Right ventricle myocardium inferior (tissue), 1 donor: Measurements from ENCODE around the gene GLUD2. TPM values are rescaled to one million over a fixed set of nuclear protein-coding genes. Genes with fewer than 3 reads are reported as not detected.
"Not testable (repeated sequence)": the region's sequence is repeated elsewhere in the genome, so short reads cannot be mapped to it uniquely, and the experiment has no call there.

ENCODE experiments used
- ATAC-seq: fragments of 200-7000 bp; cut with Tn5 transposase; one replicate; pipeline ENCODE4 v1.9.1; 2020; ENCODE audit warnings: mild to moderate bottlenecking, moderate library complexity
- DNase-seq: peaks from one replicate; pipeline ENCODE4 v3.0.0; 2021; ENCODE audit errors: missing footprints
- intact Hi-C: fragments of 100-400 bp; cut with DNase I; formaldehyde crosslinking; loops from one replicate; pipeline ENCODE4 v1.11.0; 2022
- long read RNA-seq: library from polyadenylated mRNA; unstranded; transcript quantifications from one replicate; pipeline ENCODE4 v2.0.0, GENCODE V29; 2021
- total RNA-seq: library from RNA; stranded (reverse); fragmentation: NEBNext Ultra II Directional; extraction: Animal tissue kit (Norgen Biotek cat#: 25700); gene quantifications from one replicate; pipeline ENCODE4 v1.2.1, GENCODE V29; 2021
- donor health status: DM: no; HTN: yes; CAD: no; lungs with severe emphysema.

The GLUD2 gene
- 1.5 TPM for total RNA-seq
- long read RNA-seq = 0 reads

GRCh38 chrX:121047441-121048419 is at the start of gene GLUD2:
GLUD2 (plus strand) TSS chrX:121047610; CDS start chrX:121047685, 75 bp downstream.
- DNase-seq = peak; percentile 71
- intact Hi-C loops = not testable (repeated sequence)
- peak; percentile 72 for ATAC-seq

DNA sequence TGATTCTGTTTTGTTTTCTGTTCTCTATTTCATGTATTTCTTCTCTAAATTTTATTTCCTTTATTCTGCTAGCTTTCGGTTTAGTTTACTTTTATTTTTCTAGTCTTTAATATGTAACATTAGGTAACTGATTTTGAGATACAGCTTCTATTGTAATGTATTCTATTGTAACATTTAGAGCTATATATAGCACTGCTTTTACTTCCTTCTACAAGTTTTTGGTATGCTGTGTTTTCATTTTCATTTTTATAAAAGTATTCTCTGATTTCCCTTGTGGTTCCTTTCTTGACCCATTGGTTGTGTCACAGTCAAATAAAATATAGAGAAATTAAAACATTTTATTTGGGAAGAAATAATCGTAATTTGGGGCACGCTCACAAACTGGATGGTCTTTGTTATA is 48.0 kb upstream of the GLUD2 start:
- intact Hi-C loops = no loop called here
- no peak for ATAC-seq

DNA sequence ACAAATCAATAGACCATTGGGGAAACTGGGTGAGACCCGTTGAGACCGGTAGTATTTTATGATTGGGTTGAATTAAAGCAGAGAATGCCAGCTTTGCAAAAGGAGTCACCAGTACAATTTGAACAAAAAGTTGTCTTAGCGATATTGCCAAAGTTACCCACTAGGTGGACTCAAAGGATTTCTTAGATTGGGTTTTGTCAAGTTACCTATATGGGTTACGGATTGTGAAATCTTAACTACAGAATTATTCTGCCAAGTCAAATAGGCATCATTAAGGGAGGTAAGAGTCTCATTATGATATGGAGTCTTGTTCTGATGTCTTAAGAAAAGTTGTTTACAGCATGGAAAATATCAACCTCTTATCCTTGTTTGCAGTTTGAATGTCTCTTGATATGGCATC is 46.8 kb upstream of the GLUD2 start:
- ATAC-seq = no peak
- DNase-seq = no peak
- intact Hi-C loops = no loop called here

More for the DNA sequence above, 48.0 kb upstream of the GLUD2 start:
- no peak for DNase-seq

DNA sequence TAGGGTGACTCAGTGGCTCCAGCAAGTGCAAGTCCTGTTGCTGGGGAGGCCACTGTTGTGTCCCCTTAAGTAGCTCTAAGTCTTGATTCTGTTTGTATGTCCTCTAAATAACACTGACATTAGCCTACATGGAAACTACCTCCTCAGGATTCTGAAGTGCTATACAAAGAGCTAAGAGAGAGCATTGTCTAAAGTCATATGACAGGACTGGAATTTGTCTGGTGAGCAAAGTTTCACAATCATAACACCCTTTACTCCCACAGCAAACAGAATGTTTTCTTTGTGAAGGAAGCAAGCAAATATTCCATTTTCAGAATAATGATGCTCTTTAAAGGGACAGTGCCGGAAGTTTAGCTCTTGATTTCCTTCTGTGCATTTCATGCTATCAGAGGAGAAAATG is 38.5 kb upstream of the GLUD2 start:
- intact Hi-C loops = no loop called here
- ATAC-seq (no peak), DNase-seq (no peak)

GRCh38 chrX:121009764-121010163 is 37.6 kb upstream of the GLUD2 start:
- ATAC-seq = no peak
- no peak for DNase-seq
- intact Hi-C loops = no loop called here

DNA sequence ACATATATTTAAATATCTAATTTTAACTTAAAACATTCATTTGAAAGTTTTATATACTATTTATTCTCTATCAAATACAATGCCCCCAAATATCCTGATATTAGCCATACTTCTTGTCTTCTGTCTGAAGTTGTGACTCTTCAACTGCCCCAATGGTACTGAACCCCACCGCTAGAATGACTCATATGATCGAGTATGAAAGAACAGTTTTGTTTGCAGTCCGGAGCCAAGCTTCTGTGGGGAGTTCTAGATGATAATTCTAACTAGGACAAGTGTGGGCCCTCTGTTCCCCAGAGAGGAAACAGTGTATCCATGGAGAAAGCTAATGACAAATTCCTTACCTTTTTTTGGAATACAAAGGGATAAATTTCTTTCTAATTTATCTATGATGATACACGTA is 37.2 kb upstream of the GLUD2 start:
- ATAC-seq (no peak), DNase-seq (no peak)
- intact Hi-C loops = no loop called here

DNA sequence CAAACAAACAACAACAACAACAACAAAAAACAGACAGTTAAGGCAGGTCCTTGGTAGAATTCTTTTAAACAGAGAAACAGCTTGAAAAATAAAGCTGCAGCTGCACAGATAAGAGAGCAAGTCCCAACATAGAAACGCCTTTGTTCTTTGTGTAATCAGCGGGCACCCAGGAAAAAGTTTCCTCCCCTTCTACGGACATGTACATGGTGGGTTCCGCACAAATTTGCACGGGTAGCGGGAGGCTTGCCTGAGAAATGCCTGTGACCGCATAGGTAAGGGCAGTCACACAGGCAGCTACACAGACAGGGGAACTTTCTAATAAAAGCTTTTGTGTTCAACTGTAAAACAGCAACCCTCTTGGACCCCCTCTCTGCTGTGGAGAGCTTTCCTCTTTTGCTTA is 36.2 kb upstream of the GLUD2 start:
- ATAC-seq = no peak
- intact Hi-C loops = no loop called here
- no peak for DNase-seq

DNA sequence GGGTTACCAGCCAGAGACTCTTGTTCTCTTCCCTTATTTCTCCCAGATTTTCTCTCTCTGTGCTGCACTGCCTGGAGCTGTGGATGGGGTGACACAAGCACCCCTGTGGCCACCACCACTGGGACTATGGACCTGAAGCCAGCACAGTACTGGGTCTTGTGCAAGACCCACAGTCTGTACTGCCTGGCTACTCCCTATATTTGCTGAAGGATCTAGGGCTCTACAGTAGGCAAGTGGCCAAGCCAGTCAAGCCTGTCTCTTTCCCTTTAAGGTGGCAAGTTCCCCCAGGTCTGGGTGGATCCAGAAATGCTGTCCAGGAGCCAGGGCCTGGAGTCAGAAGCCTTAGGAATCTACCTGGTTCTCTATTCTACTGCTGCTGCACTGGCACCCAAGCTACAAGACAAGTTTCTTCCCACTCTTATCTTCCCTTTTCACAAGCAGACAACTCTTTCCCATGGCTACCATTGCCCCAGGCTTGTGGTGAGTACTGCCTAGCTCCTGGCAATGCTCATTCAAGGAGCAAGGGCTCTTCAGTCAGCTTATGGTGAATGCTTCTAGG is 33.4 kb upstream of the GLUD2 start:
- DNase-seq (no peak), ATAC-seq (no peak)
- intact Hi-C loops = no loop called here

DNA sequence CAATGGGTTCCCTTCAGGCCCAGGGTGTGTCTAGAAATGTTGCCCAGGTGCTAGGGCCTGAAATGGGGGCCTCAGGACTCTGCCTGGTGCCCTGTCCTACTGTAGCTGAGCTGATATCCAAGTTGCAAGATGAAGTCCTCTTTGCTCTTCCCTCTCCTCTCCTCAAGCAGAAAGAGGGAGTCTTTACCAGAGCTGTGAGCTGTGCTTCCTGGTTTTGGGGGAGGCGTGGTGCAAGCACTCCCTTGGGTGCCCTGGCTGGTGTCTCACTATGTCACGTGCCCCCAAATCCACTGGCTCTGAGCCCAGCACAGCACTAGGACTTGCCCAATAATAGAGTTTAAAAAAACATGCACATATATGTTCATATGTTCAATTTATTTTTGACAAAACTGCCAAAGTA is 32.6 kb upstream of the GLUD2 start:
- intact Hi-C loops = no loop called here
- ATAC-seq (no peak), DNase-seq (no peak)

GRCh38 chrX:121028419-121028818 is 19.0 kb upstream of the GLUD2 start:
- DNase-seq = no peak
- no peak for ATAC-seq
- intact Hi-C loops = no loop called here

- intact Hi-C loops = no loop called here
- no peak for ATAC-seq
- DNase-seq = no peak
These were observed 17.3 kb upstream of the GLUD2 start for GRCh38 chrX:121030083-121030482.

DNA sequence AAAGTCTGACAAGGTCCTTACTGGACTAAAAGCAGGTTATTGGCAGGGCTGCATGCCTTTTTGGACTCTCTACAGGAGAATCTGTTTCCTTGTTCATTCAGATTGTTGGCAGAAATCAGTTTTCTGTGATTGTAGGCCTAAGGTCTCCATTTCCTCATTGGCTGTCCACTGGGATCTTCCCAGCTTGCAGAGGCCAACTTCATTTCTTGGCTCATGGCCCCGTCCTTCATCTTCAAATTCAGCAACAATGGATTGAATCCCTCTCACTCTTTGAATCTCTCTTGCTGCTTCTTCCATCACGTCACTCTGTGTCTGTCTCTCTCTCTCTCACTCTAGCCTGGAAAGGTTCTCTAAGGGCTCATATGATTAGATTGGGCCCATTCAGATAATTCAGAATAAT is 14.9 kb upstream of the GLUD2 start:
- intact Hi-C loops = no loop called here
- no peak for ATAC-seq
- no peak for DNase-seq

DNA sequence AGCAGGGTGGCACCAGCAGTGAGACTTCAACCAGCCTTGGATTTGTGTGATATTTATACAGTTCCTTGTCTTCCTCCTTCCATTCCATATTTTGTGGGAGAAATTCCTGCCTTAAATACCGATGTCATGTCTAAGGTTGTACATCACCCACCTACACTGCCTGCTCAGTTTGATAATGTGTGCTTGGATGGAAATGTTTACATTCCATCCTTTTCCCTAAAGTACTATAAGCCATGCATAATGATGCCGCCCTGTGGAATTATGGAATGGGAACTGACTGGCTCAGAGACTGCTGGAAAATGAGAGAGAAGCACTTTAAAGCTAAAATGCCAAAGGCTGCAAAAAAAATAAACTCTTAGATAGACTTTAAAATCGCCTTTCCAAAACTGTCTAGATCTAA is 11.3 kb upstream of the GLUD2 start:
- ATAC-seq (no peak), DNase-seq (no peak)
- intact Hi-C loops = no loop called here

GRCh38 chrX:121036951-121037350 is 10.5 kb upstream of the GLUD2 start:
- intact Hi-C loops = no loop called here
- no peak for DNase-seq
- no peak for ATAC-seq

DNA sequence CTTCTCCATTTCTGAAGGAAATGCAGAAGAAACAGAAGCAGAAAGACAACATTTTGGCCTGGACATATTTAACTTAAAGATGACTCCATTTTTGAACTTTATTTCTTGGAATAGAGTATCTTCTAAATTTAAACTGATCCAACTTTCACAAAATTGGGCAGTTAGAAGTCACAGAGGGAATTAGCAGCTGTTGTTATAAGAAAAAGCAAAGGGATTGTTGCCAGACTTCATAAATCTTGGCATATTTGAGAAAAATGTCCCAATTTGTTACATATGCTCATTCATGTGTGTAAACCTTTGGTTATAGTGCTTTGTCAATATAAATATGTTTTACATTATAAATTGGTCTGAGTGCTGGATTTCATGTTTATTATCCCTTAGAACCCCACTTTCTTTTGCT is 3.4 kb downstream of the GLUD2 start:
- intact Hi-C loops = no loop called here
- ATAC-seq (no peak), DNase-seq (no peak)

DNA sequence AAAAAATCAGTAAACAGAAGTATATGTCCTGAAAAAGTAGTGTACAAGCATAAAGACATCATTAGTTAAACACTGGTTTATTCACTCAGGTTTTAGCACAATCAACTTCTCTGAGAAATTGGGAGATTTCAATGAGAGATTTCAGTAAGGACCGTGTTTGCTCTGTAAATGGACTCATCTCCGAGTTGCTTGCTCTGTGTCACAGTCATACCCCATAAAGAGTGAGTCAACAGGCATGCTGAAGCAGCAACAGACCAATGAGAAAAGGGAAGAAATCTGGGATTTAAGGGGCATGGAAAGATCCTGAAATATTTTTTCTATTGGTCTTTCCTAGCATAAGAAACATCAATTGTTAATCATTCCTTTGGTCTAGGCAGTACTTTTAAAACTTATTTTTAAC is 4.7 kb downstream of the GLUD2 start:
- DNase-seq (no peak), ATAC-seq (no peak)
- intact Hi-C loops = no loop called here

- intact Hi-C loops = no loop called here
- ATAC-seq (no peak), DNase-seq (no peak)
These were observed 14.9 kb downstream of the GLUD2 start for GRCh38 chrX:121062289-121062688.

DNA sequence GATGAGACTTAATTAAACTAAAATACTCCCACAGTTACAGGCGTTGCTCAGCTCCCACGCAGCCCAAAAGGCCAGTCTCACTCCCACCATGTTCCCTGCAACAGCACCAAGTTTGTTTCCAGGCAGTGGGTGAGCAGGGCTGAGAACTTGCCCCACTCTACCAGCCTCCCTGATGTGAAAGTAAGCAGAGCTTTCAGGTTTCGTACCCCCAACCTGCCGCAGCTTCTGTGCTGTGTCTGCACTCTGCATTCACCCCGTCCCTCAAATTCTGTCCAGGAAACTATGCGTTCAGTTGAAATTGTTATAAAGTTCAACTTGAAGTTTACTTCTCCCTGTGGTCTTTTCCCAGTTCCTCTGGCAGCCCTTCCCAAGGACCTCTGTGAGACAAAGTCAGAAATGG is 17.2 kb downstream of the GLUD2 start:
- intact Hi-C loops = no loop called here
- ATAC-seq = no peak
- no peak for DNase-seq

- intact Hi-C loops, ATAC-seq, DNase-seq: not testable (repeated sequence)
These were observed 36.8 kb downstream of the GLUD2 start for GRCh38 chrX:121084247-121084646.

DNA sequence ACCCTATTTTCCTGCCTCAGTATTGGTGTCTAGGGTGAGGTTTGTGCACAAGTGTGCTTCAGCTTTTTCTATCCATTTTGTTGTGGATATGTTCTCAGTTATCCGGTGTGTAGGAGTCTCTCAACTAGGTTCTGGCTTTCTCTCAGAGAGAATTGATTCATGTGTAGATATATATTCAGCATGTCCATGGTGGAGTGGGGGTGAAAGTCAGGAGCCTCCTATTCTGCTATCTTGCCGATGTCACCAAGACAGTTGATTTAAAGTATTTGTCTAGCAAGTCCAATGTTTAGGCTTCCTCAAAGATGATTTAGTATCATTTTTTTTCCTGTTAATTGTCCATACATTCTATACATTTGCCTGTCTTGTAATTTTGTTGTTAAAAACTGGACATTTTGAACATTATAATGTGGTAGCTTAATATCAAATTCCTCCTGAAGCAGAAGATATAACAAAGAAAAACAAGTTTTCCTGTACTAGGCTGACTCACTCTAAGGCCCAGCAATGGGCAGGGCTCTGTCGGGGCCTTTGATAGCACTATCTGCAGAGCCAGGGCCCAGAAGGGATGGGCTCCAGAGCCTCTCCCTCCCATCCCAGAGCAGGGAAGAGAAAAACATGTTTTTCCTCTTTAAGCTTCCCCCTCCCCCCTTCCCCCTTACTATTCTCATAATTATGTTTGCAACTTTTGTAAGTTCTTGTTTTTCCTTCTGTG is 37.6 kb downstream of the GLUD2 start:
- intact Hi-C loops = no loop called here
- no peak for ATAC-seq
- DNase-seq = no peak
